RPMI7951 (cell line): Measurements from ENCODE around the gene LCORL. TPM values are rescaled to one million over a fixed set of nuclear protein-coding genes. Genes with fewer than 3 reads are reported as not detected.
"Not testable (repeated sequence)": the region's sequence is repeated elsewhere in the genome, so short reads cannot be mapped to it uniquely, and the experiment has no call there.

Experiments
- DNase-seq: peaks from one replicate; pipeline ENCODE4 v3.0.0-alpha.2; 2012; ENCODE audit warnings: low read depth
- total RNA-seq: library from RNA; depleted of rRNA; stranded (reverse); fragments of >200 nt; shearing (Covaris generic); gene quantifications from 2 replicates; pipeline ENCODE4 v1.2.3, GENCODE V29; 2014

LCORL gene
- total RNA-seq, 1 experiment from 2014 or later = 26.9 TPM

- peak; percentile 9 for DNase-seq
These were observed 1.3 kb downstream of the LCORL start for GRCh38 chr4:18020145-18020670.

GRCh38 chr4:18014269-18014668 lies 7.3 kb downstream of the LCORL start:
- DNase-seq = no peak

GRCh38 chr4:18012807-18013462 lies 8.6 kb downstream of the LCORL start:
- DNase-seq = no peak

GRCh38 chr4:18012134-18012806 lies 9.3 kb downstream of the LCORL start:
- no peak for DNase-seq

GRCh38 chr4:18007625-18008024 lies 13.9 kb downstream of the LCORL start:
- no peak for DNase-seq

GRCh38 chr4:18006432-18006831 lies 15.1 kb downstream of the LCORL start:
- not testable (repeated sequence) for DNase-seq

GRCh38 chr4:17997129-17997528 lies 24.4 kb downstream of the LCORL start:
- no peak for DNase-seq

GRCh38 chr4:17995165-17995564 lies 26.4 kb downstream of the LCORL start:
- DNase-seq = no peak

GRCh38 chr4:17985832-17986231 lies 35.7 kb downstream of the LCORL start:
- DNase-seq = no peak

GRCh38 chr4:17981063-17981462 lies 40.5 kb downstream of the LCORL start:
- DNase-seq = no peak

GRCh38 chr4:17968721-17969120 lies 52.8 kb downstream of the LCORL start:
- DNase-seq = no peak

GRCh38 chr4:17967078-17967477 lies 54.5 kb downstream of the LCORL start:
- DNase-seq = no peak

GRCh38 chr4:17966312-17966711 lies 55.2 kb downstream of the LCORL start:
- DNase-seq = no peak

GRCh38 chr4:17964576-17964975 lies 57.0 kb downstream of the LCORL start:
- DNase-seq = no peak

GRCh38 chr4:17962171-17962570 lies 59.4 kb downstream of the LCORL start:
- no peak for DNase-seq

GRCh38 chr4:17961249-17961648 lies 60.3 kb downstream of the LCORL start:
- DNase-seq = no peak

GRCh38 chr4:17958181-17958580 lies 63.4 kb downstream of the LCORL start:
- DNase-seq = no peak

GRCh38 chr4:17957688-17958087 lies 63.9 kb downstream of the LCORL start:
- DNase-seq = no peak

- DNase-seq = no peak
These were observed 65.3 kb downstream of the LCORL start for GRCh38 chr4:17956245-17956644.

- no peak for DNase-seq
These were observed 76.3 kb downstream of the LCORL start for GRCh38 chr4:17945303-17945702.

- DNase-seq = no peak
These were observed 79.8 kb downstream of the LCORL start for GRCh38 chr4:17941731-17942130.

- DNase-seq = no peak
These were observed 82.5 kb downstream of the LCORL start for GRCh38 chr4:17939054-17939453.

- no peak for DNase-seq
These were observed 87.3 kb downstream of the LCORL start for GRCh38 chr4:17934286-17934685.
